Measurements from ENCODE around the gene BCS1L.

Gene BCS1L

GRCh38 chr2:218659258-218659987, at the start of gene BCS1L, which contains the start of gene ZNF142:
Gene BCS1L (plus strand): TSS chr2:218659683. CDS start chr2:218660988, 1,305 bp downstream.
Gene ZNF142 (minus strand): TSS chr2:218659623. CDS start chr2:218656429, 3,194 bp downstream.
- DNase-seq (ENCODE audit: low spot score) = peak; percentile 91

- DNase-seq (ENCODE audit: low spot score) = no peak
These were observed 43.6 kb upstream of the BCS1L start for GRCh38 chr2:218615868-218616315.

GRCh38 chr2:218618102-218618860, 41.2 kb upstream of the BCS1L start:
- no peak for DNase-seq (ENCODE audit: low spot score)

- no peak for DNase-seq (ENCODE audit: low spot score)
These were observed 38.5 kb upstream of the BCS1L start for GRCh38 chr2:218621007-218621406.

GRCh38 chr2:218622606-218623365, 36.7 kb upstream of the BCS1L start:
- DNase-seq (ENCODE audit: low spot score) = no peak

GRCh38 chr2:218623366-218623705, 36.1 kb upstream of the BCS1L start:
- DNase-seq (ENCODE audit: low spot score) = no peak

GRCh38 chr2:218626369-218626768, 33.1 kb upstream of the BCS1L start:
- DNase-seq (ENCODE audit: low spot score) = no peak

- no peak for DNase-seq (ENCODE audit: low spot score)
These were observed 31.5 kb upstream of the BCS1L start for GRCh38 chr2:218627939-218628338.

- no peak for DNase-seq (ENCODE audit: low spot score)
These were observed 27.6 kb upstream of the BCS1L start for GRCh38 chr2:218631837-218632236.

- DNase-seq (ENCODE audit: low spot score) = no peak
These were observed 23.8 kb upstream of the BCS1L start for GRCh38 chr2:218635719-218636118.

GRCh38 chr2:218638372-218638771, 21.1 kb upstream of the BCS1L start:
- DNase-seq (ENCODE audit: low spot score) = no peak

GRCh38 chr2:218642121-218642656, 17.3 kb upstream of the BCS1L start:
- no peak for DNase-seq (ENCODE audit: low spot score)

GRCh38 chr2:218642786-218643185, 16.7 kb upstream of the BCS1L start:
- DNase-seq (ENCODE audit: low spot score) = no peak

- no peak for DNase-seq (ENCODE audit: low spot score)
These were observed 15.7 kb upstream of the BCS1L start for GRCh38 chr2:218643751-218644310.

GRCh38 chr2:218644721-218645120, 14.8 kb upstream of the BCS1L start:
- DNase-seq (ENCODE audit: low spot score) = no peak

GRCh38 chr2:218645126-218645525, 14.4 kb upstream of the BCS1L start:
- DNase-seq (ENCODE audit: low spot score) = no peak

- peak; percentile 72 for DNase-seq (ENCODE audit: low spot score)
These were observed 11.2 kb upstream of the BCS1L start for GRCh38 chr2:218648088-218648786.

- no peak for DNase-seq (ENCODE audit: low spot score)
These were observed 10.7 kb upstream of the BCS1L start for GRCh38 chr2:218648787-218649100.

GRCh38 chr2:218655751-218656150, 3.7 kb upstream of the BCS1L start:
- no peak for DNase-seq (ENCODE audit: low spot score)

- peak; percentile 44 for DNase-seq (ENCODE audit: low spot score)
These were observed 719 bp upstream of the BCS1L start for GRCh38 chr2:218658671-218659257.

- DNase-seq (ENCODE audit: low spot score) = peak; percentile 13
These were observed 490 bp downstream of the BCS1L start for GRCh38 chr2:218659988-218660358.

Measured in COLO829 (cell line).